GM03348 (cell line): ENCODE results near the gene RAP1A.
"Not testable (repeated sequence)": the region's sequence is repeated elsewhere in the genome, so short reads cannot be mapped to it uniquely, and the experiment has no call there.

Source experiments
- DNase-seq: peaks from one replicate; pipeline ENCODE4 v3.0.0; 2012; ENCODE audit warnings: low spot score

RAP1A gene

DNA sequence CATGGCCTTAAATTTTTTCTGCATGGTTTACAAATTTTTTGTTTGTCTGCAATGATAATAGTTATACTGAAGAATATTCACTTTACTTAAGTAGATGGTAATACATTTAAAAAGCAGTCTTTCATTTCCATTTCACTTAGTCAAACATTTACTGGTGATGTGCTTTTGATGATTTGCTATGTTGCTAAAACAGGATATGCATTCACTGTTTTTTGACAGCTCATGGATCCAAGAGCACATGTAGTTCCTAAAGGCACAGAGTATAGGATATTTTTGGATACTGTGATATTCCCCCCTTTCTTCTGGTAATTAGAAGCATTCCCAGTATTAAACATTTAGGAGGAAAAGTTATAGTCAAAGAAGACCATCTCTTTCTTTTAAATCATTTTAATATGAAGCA is 45.9 kb downstream of the RAP1A start:
- no peak for DNase-seq

DNA sequence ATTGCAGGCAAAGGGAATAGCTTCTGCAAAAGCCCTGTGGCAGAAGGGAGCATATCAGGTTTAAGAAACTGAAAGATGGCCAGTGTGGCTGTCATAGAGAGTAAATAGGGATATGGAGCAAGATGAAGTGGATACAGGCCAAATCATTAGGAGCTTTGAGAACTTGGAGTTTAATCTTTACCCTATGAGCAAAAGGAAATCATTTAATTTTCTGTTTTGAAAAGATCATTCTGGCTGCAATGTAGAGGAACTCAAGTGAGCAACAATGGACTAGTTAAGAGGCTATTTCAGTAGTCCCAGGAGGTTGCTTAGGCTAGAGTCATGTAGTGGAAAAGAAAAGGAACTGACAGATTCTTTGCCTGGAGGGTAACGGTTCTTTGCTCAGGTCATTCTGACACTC is 47.2 kb downstream of the RAP1A start:
- no peak for DNase-seq

DNA sequence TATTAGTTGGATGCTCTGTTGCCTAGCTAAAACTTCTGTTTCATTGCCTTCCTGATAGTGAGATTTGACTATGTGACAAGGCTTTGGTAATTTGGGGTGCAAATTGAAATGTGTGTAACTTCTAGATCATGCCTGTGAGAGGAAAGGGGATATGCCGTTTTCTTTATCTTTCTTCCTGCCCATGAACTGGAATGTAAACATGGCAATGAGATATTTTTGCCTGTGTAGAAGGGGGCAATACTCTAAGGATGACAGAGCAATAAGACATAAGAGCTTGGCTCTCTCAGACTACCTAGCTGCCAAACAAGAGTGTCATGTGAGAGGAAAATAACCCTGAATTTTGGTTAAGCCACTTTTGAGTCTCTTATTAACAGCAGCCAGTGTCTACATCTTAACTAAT is 49.7 kb downstream of the RAP1A start:
- peak; percentile 40 for DNase-seq

DNA sequence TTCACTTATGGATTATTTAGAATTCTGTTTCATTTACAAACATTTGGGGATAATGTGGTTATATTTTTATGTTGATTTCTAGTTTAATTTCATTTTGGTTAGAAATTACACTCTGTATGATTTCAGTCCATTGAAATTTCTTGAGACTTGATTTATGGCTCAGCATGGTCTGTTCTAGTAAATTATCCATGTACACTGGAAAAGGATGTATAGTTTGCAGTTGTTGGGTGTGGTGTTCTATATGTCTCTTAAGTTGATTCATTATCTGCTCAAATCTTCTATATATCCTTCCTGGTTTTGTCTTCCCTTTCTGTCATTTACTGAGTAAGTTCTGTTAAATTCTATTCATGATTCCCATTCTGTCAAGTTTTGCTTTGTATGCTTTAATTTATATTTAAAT is 52.3 kb downstream of the RAP1A start:
- no peak for DNase-seq

DNA sequence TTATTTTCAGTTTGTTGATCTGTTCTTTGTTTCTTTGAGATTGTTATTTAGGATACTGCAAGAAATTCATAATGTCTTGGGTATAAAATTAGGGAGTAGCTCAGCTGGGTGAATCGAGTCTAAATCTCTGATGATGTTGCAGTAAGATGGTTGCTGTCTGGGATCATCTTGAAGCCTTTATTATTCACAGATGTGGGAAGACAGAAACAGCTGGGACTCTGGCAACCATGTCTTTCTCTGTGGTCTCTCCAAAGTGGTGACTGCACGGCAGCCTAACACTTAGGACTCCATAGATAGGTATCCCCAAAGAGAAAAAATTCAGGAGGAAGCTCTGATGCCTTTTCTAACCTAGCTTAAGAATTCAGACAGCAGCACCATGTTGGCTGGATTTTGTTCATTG is 52.7 kb downstream of the RAP1A start:
- DNase-seq = peak; percentile 58

DNA sequence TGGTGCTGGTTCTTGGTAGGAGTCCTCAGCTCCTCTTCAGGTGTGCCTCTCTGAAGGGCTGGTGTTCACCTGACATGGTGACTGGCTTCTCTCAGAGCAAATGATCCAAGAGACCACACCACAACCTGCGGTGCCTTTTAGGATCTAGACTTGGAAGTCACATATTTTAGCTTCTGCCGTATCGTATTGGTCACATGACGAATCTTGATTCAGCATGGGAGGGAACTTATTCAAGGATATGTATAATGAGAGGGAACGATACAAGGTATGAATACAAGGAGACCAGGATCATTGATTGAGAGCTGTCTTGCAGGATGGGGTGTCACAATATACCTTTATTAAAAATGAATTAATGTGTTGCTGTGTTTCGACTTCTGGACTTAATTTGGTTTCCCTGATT is 58.0 kb downstream of the RAP1A start:
- DNase-seq = no peak

DNA sequence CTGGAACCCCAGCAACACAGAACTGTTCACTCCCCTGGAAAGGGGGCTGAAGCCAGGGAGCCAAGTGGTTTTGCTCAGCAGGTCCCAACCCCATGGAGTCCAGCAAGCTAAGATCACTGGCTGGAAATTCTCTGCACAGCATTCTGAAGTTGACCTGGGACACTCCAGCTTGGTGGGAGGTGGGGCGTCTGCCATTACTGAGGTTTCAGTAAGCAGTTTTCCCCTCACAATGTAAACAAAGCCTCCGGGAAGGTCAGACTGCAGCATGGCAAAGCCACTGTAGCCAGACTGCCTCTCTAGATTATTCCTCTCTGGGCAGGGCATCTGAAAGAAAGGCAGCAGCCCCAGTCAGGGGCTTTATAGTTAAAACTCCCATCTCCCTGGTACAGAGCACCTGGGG is 60.0 kb downstream of the RAP1A start:
- DNase-seq = no peak

DNA sequence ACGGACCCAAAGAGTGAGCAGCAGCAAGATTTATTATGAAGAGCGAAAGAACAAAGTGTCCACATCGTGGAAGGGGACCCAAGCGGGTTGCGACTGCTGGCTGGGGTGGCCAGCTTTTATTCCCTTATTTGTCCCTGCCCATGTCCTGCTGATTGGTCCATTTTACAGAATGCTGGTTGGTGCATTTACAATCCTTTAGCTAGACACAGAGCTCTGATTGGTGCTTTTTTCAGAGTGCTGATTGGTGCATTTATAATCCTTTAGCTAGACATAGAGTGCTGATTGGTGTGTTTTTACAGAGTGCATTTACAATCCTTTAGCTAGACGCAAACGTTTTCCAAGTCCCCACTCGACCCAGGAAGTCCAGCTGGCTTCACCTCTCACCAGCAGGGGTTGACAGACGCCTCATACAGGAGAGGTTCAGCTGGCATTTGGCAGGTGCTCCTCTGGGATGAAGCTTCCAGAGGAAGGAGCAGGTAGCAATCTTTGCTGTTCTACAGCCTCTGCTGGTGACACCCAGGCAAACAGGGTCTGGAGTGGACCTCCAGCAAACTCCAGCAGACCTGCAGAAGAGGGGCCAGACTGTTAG is 60.7 kb downstream of the RAP1A start:
- not testable (repeated sequence) for DNase-seq

DNA sequence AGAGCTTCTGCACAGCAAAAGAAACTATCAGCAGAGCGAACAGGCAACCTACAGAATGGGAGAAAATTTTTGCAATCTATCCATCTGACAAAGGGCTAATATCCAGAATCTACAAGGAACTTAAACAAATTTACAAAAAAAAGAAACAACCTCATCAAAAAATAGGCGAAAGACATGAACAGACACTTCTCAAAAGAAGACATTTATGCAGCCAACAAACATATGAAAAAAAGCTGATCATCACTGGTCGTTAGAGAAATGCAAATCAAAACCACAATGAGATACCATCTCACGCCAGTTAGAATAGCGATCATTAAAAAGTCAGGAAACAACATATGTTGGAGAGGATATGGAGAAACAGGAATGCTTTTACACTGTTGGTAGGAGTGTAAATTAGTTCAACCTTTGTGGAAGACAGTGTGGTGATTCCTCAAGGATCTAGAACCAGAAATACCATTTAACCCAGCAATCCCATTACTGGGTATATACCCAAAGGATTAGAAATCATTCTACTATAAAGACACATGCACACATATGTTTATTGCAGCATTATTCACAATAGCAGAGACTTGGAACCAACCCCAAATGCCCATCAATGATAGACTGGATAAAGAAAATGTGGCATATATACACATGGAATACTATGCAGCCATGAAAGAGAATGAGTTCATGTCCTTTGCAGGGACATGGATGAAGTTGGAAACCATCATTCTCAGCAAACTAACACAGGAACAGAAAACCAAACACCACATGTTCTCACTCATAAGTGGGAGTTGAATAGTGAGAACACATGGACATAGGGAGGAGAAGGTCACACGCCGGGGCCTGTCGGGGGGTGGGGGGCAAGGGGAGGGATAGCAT is 65.9 kb downstream of the RAP1A start:
- DNase-seq = not testable (repeated sequence)

DNA sequence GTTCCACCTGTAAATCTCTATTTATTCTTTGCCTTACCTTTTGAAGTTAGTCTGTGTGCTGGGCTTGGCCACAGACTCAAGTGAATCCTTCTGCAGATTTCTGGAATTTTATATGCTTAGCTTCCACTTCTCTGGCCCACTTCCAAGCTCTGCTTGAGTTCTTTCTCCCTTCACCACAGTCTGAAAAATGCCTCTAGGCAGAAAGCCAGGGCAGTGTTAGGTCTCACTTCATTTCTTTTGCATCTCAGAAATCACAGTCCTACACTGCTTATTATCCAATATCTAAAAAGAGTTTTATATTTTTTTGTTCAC is 70.7 kb downstream of the RAP1A start:
- peak; percentile 66 for DNase-seq

DNA sequence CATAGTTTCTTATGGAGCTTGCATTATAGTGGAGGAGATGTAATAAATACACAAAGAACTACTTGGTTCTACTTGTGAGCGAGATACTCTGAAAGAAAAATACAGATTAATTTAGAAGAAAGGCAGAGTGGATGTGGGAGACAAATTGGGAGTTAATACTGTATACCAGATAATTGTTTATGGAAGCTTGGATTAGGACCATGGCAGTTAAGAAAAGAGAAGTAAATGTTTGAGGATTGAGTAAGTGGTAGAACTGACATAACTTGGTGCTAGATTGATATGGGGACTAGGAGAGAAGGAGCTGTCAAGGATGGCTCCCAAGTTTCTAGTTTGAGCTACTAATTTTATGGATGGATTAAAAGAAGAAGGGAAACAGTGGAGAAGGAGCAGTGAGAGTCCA is 72.3 kb downstream of the RAP1A start:
- no peak for DNase-seq

DNA sequence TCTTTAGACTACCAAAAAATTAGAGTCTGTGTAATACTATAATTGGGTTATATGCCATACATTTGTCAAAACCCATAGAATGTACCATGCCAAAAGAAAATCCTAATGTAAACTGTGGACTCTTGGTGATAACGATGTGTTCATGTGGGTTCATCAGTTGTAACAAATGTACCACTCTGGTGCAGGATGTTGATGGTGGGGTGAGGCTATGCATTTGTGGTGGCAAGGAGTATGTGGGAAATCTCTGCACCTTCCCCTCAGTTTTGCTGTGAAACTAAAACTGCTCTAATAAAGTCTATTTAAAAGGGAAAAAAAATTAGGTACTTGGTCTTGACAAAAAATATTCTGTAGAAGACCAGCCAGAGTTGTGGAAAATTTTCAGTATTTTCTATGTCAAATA is 76.2 kb downstream of the RAP1A start:
- no peak for DNase-seq

DNA sequence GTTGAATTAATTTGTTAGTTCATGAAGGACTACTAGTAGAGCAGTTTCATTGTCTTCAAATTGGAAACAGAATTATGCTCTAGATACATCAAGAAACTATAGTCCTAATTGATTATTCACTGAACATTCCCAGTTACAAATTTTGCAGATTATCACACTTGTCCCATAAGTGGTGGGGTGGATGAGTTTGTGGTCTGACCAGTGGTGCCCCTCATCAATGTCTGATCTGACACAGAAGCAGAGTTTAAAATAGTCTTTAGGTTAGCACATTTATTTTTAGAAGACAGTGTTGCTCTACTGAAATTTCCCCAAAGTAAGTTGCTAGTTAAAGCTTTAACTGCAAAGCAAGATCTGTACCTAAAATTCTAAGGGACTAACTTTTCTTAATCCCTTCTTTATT is 76.7 kb downstream of the RAP1A start:
- no peak for DNase-seq

DNA sequence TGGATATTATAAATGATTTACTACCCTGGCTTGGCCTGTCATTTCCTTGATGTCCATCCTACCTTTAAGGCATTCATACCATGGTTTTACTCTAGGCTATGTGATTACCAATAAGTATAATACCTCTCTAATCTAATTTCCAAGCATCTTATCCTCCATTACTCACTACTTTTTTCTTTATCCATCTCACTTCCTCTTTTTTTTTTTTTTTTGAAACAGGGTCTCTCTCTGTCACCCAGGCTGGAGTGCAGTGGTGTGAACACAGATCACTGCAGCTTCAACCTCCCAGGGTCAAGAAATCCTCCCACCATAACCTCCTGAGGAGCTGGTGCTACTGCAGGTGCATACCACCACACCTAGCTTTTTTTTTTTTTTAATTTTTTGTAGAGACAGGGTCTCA is 79.7 kb downstream of the RAP1A start:
- DNase-seq = no peak

DNA sequence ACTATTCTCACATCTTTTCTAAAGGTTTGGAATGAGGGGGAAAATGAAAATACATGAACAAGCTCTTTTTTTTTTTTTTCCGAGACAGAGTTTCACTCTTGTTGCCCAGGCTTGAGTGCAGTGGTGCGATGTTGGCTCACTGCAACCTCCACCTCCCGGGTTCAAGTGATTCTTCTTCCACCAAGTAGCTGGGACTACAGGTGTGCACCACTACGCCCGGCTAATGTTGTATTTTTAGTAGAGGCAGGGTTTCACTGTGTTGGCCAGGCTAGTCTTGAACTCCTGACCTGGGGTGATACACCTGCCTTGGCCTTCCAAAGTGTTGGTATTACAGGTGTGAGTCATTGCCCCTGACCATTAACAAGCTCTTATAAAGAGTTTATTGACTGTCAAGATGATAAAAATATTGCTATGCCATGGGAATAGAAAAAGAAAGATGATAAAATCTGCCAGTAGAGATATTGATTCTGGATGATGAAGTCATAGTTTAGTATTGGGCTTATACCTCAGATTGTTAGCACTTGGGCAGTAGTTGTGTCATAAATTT is 83.0 kb downstream of the RAP1A start:
- no peak for DNase-seq

DNA sequence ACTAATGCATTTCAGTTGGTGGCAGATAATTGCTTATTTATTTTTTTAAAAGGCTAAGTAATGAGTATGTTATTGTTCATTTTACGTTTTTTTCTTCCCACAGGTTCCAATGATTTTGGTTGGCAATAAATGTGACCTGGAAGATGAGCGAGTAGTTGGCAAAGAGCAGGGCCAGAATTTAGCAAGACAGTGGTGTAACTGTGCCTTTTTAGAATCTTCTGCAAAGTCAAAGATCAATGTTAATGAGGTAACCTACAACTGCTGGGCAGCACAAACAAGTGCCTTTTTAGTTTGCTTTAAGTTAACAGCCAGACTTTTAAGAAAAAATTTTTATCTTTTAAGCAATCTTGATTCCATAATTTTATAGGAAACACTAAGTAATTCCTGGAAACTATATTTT is 84.7 kb downstream of the RAP1A start:
- DNase-seq = no peak

DNA sequence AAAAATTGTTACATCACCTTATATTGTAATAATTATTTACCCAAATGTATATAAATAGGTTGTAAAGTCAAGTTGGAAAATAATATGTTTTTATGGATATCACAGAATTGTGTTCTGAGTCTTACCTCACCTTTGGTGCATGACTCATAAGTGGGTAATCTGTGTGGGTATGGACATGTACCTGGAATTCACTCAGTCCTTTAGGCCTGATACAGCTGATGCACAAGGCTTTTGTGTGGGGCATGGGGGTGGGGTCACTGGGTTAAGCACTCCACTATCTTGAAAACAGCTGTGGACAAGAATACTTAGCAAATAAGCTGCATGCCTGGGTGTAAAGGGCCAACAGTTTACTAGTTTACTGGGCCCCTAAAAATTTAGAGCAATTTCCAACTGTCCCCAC is 85.2 kb downstream of the RAP1A start:
- no peak for DNase-seq

DNA sequence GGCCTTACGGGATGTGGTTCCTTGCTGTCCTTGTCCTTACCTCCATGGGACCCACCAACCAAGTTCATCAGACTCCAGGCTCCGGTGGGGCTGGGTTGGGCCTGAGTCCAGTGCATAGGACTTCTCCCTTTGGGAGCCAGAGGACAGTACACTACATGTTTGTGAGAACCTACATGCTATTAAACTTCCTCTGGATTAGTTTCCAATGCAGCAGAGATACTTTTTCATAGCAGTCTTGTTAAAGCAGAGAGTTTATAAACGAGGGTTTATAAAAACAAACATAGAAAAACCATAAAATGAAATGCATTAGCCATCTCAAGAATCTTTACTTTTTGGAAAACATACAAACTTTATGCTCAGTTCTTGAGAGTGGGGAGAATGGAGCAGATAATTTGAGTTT is 86.3 kb downstream of the RAP1A start:
- DNase-seq = no peak

DNA sequence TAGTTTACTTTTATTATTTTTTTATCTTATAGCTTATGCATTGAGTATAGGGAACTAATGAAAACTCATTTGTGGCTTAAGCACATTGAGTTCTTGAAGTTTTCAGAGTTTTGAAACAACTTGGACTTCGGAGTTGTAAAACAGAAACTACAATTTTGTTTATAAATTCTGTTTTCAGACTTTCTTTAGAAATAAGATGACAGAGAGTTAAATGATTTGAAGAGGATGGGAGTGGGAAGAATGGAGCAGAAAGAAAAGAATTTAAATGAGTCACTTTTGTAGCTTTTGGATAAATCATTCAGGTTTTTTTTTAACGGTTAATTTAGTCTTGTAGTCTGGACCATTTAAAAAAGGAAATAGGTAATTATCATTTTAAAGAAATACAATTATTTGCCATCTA is 87.3 kb downstream of the RAP1A start:
- no peak for DNase-seq

DNA sequence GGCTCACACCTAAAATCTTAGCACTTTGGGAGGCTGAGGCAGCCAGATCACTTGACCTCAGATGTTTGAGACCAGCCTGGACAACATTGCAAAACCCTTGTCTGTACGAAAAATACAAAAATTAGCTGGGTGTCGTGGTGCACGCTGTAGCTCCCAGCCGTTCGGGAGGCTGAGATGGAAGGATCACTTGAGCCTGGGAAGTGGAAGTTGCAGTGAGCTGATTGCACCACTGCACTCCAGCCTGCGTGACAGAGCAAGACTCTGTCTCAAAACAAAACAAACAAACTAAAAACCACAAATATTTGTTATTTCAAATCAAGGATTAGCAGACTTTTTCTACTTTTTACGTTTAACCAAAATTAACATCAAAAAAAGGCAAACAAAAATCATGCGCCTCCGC is 88.3 kb downstream of the RAP1A start:
- DNase-seq = no peak

DNA sequence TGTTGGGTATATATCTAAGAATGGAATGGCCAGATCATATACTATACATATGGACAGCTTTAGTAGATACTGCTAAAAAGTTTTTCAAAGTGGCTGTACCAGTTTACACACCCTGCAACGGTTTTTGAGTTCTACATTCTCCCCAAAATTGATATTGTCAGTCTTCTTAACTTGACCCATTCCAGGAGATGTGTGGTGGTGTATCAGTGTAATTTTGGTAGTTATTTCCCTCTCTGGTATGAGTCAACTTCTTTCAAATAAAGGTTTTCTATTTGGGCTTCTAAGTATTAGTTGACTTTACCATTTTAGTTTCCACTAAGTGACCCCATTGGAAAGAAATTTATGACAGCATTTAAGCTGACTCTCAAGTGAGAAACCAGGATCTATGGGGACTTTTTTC is 90.4 kb downstream of the RAP1A start:
- no peak for DNase-seq

DNA sequence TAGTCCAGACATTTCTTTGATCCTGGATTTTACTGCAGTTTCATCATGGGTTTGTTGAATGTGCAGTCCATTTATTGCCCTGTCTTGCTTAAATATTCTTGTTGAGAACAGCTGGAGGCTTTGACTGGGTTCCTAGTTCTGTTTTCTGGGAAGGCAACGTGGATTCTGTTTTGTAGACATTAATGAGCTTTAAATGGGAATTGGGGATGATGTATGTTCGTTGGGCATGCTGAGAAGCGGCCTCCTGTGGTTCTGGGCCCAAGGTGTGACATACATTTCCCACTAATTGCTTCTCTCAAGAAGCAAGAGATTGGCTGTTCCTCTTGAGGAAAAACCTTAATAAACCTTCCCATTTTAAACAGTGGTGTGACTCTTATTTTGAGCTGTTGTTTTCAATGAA is 96.7 kb downstream of the RAP1A start:
- DNase-seq = no peak

DNA sequence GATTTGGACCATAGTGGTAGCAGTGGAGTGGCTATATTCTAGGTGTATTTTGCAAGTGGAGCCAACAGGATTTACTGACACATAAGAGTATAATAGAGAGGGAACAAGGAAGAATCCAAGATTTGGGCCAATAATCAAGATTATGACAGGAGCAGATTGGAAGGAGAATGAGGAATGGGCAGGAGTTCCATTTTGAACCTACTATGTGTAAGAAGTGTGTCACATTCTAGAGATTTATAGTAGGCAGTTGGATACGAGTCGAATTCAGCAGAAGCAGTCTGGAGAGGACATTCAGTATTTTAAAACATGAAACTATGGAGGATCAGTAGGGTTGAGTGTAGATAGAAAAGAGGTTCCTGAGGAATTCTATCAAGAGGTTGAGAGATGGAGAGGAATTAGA is 97.9 kb downstream of the RAP1A start:
- DNase-seq = no peak

DNA sequence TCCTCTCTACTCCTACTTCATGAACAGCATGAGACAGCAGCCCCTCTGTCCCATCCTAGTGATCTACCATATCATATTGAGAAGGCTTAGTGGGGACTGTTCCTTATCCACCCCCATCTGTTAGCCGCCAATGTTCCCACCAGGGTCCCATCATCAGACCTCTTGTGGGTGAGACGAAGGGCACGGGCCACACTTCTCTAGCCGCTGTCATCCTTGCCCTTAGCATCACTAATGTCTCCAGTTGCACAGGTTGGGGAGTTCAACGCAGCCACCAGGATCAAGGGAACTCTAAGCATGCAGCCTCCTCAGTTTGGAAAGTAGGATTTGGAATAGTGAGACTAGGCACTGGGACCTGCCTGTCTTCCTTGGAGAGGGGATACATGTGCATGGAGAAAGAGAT is 99.5 kb downstream of the RAP1A start:
- no peak for DNase-seq
